NCI-H2227 treated with DMSO at 0.1 percent for 48 hours (cell line): ENCODE measurements around the gene POU2AF1.

Experiments
- DNase-seq: peaks from one replicate; lab custom pipeline; 2025; lab: John Stamatoyannopoulos, UW

The POU2AF1 gene

DNA sequence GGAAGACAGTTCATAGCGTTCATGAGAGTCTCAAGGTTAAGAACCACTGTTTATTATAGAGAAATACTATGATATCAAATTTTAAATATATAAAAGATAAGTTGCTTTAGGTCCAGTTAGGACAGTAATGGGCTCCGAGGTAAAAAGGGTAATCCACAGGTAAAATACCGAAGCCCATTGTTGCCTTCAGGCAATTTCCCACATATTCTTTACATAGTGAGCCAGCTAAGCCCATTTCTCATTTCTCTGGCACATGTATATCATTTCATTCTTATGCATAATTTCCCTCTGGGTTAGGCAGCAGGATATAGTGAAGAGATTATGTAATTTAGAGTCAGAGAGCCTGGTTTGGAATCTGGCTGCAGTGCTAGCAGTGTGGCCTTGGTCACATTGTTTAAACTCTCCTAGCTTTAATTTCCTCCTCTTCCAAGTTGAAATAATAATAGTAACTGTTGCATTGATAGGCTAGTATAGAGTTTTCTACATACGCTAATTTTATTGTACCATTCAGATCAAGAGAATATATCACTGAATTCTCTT lies 7.6 kb upstream of the POU2AF1 start:
- no peak for DNase-seq

DNA sequence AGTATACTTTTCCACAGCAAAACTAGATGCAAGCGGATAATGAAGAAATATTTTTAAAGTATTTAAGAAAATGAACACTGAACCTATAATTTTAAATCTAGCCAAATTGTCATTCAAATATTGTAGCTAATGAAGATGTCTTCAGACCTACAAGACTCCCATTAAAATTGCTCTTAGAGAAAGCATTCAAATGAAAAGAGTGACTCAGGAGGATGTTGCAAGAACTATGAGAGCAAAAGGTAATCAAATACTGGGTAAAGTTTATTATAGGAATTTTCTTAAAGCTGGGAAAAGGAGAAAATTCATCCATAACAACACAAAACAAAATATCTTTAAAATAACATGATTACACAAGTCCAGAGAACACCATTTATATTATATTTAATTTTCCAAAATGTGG lies 5.4 kb upstream of the POU2AF1 start:
- no peak for DNase-seq

DNA sequence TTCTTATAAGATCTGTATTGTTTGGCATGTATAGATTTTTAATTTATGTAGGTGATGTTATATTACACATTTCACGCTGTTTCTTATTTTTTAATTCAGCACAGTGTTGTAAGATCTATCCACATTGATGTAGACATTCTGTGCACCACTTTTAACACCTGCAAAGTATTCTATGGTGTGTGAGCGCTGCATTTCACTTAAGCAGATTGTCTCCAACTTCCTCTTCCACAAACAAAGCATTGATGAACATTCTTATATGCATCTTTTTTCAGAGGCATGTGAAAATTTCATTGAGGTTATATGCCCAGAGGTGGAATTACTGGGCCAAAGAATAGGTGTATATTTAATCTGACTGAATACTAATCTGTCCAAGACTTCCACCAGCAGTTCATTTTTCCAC lies 3.4 kb upstream of the POU2AF1 start:
- DNase-seq: no peak

DNA sequence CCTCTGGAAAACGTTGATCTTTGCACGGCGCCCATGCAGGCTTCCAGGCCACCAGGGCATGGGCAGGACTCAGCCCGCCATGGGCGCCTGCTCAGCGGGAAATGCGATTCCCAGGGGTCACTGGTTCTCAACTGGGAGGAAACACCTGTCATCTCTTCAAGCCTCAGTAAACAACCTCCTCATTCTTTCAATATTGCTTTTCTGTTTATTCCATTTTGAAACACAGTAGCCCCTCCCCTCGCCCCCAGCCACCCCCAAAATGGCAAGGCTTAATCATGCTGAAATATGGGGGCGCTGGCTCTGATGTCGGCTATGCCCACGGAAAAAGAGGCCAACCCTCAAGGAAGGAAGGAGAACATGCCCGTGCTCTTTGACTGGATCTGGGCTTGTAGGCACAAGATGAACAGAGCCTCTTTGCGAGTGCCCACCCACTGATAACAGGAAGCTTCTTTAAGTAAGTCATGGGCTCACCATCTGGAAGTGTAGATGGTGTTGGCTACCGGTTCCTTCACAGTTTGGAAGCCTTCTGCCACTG lies 594 bp upstream of the POU2AF1 start:
- DNase-seq: no peak

DNA sequence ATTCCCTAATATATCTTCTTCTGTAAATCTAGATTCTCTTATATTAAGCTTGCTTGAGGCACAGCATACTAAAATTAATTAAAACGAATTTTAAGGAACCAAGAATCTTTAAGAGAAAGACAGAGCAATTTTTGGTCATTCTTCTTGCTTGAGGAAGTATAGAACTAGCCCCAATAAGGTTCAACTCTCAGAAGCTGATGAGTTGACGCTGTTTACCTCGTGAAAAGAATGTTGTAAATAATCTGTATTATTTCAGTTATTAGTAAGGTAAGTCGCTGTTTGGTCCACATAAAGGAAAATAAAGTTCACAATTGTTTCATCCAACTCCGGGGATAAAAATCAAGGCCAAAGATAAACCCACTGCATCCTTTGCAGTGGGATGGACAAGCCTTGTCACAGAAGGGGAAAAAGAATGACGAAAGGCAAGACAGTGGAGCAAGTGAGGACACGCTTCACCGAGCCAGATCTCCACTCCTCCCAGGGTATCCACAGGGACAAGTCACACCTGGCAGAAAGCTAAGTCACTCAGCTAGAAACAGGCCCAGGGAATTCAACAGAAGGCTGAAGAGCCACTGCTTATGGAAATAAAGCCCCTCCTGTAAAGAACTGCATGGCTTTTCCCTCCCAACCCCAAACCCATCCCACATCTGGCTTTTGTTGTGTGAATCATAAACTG lies 752 bp downstream of the POU2AF1 start:
- no peak for DNase-seq

DNA sequence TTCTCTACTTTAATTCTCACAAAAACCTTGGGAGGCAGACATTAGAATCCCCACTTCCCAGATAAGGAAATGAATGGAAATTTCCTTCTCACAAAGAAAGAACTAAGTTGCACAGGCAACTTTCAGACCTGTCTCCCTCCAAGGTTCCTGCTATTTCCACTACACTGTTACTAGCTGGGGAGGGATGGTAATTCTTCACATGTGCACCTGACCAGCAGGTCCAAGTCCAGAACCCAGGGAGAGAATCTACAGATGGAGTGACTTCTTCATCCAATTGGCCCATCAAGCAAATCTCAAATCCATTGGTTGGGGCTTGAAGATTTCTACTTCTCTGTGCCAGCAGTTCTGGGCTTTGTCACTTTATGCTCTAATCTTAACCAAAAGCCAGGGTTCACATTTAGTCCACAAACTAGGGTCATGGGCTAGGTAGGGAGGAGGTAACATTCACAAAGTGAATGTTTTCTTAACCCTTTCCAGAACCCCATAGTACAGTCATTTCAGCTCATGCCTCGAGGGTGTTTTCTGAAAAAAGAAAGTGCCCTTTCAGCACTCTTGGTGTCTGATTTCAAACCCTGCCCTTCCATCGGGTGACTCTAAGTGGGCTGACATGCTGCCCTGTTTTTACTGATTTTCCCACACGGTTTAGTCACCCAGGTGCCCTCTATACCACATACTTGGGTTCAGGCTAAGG lies 2.7 kb downstream of the POU2AF1 start:
- DNase-seq: no peak

DNA sequence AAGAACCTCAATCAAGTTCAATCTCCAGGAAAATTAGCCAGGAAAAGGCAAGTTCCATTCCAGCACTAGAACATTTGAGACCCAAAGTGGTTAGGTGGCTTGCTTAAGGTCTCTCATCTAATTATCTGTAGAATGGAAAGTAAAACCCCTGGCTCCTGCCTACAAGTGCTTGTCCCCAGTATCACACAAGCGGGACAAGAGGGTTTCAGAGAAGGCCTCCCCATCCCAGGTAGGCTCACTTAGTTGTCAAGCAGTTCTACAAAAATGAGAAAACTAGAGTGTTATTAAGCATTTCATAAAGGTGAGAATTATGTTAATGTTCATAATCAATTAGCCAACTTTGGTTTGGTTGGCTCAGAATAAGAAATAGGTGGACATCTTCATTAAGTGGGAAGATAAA lies 5.5 kb downstream of the POU2AF1 start:
- DNase-seq: no peak

DNA sequence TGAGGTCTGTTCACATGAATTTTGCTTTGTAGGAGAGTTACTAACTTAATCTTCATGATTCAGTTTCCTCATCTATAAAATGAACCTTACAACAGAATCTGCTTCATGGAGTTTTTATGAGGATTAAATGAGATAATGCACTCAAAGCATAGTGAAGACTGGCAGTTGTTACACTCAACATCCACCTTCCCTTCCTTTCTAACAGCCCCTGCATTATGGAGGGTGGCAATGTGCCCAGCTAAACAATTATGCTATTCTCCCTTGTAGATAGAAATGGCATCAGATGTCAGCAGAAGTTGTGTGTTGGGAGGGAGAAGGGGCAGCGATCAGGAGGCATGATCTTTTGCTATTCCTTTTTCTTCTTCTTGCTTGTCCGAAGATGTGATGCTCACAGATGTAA lies 6.5 kb downstream of the POU2AF1 start:
- no peak for DNase-seq

DNA sequence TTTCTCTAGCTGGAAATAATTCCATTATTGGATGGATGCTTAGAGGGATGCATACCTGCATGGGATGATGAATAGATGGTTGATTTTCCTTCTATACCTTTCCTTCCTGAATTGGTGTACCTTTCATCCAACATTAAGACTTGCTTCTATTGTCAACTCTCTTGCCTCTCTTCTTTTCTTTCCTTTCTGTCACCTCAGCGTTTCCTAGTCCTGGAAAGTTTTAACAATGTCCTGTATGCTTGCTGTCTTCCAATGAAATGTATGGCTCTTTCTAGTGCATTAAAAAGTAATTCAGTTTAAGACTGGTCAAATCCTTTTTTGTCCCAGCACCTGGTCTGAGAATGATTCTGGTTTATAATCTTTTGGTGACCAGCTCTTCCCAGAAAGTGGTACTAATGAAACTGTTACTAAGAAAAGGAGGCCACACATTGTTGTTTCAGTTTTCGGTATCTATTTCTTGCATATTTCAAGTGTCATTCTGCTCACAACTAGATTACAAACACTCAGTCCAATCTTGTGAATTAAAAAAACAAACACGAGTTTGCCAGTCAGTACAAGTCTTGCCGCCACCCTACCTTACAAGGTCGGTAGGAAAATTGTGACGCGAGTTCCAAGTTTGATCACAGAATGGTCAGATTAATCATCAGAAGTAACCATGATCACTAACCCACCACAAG lies 8.0 kb downstream of the POU2AF1 start:
- no peak for DNase-seq

DNA sequence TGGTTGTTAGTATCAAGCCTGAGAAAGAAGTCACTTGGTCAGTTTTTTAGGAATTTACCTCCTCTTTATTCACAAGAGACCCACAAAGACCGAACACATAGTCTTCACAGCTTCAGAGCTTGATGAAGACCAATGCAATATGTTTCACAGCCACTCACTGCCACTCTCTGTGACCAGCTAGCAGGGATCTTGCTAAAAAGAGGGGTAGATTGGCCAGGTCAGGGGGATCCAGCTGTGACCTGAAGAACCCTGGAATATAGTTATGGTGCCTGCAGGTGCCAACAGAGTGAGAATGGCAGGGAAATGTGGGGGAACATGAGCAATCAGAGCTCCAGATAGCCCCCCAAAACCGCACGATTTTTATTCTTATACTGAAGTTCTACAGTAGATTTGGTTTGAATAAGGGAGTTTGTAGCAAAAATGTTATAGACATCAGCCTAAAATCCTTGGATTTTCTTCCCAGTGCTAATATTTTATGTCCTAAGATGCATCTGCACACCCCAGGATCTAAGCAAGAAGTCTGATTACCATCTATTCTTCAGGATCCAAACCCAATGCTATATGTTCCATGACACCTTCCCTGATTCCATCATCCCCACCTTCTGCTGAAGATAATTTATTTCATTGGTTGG lies 8.7 kb downstream of the POU2AF1 start:
- DNase-seq: no peak

DNA sequence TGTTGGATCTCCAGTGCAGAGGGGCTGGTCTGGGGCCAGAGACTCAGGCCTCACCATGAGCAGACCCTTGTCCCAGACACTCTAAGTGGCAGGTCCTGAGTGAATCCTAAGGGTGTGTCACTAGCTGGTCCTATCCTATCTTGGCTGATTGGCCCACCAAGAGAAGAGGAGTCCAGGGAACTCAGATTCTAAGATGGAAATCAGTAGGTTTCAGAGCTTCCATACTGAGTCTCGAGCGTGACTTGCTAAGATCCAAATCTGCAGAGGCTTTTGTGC lies 10.9 kb downstream of the POU2AF1 start:
- DNase-seq: no peak

DNA sequence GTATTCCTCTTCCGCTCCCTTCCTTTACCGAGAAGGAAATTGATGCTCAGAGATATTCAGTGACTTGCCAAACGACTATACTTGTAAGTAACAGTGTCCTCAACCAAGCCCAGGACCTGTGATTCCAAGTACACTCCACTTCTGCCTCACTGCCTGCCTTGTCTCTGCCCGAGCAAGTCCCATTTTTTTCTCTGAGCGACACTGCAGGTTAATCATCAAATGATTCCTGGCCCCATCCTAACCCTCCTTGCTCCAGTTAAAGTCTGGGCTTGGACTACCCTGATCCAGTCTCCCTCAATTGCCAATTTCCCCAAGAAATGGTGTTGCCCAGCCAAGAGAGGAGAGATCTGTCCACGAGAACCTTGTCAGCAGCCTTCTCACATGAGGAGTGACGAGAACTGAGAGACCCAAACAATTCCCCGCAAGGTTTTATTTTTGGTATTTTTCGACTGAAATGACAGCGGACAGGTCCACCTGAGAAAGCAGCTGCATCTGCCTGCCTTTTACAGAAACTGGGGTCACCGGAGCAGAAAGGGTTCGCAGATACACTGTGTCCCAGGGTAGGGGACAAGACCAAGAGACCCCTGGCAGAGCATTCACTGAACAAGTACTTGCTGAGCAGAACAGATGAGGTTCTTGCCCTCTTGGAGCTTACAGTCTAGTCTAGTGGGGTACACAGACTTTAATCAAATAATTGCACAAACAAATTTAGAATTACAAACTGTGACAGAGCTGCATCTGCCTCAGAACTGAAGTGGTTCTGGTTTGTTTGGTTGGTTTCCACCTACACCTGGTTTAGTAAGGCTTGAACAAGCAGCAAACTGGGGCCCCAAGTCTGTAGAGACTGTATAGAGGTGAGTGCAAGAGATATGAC lies 11.4 kb downstream of the POU2AF1 start:
- no peak for DNase-seq

DNA sequence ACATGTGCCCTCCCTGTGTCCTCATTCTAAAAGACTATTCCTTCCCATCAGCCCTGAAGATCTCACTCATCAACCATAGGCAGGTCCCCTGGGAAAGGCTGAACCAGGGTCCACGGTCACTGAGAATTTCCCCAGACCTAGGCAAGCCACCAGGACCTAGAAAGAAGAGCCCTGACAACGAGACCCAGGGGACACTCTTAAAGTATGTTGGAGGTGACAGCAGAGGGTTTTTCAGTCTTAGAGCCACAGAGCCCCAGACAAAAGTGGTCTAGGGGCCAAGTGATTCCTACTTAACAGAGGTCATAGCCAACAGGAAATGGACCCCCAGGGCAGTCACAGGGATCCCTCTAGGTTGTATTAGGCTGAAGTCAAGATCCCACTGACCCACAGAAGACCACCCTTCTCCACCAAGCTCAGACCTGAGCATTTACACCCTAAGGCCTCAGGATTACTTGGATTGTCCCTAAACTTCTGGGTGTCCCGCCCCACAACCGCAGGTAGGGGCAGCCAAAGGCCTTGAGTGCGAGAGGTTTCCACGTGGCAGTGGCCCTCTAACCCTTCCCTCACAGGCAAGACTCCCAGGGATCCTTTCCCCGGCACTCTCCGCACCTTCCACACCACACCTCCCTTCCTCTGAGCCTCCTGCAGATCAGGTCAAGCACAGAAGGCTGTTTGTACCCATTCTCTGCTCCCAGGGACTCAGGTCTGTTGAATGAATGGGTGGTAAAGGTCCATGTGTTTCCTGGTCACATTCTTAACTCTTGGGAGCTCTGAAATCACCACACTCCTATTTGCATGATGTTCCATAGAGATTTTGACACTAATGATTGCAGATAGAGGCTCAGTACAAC lies 12.3 kb downstream of the POU2AF1 start:
- DNase-seq: no peak

DNA sequence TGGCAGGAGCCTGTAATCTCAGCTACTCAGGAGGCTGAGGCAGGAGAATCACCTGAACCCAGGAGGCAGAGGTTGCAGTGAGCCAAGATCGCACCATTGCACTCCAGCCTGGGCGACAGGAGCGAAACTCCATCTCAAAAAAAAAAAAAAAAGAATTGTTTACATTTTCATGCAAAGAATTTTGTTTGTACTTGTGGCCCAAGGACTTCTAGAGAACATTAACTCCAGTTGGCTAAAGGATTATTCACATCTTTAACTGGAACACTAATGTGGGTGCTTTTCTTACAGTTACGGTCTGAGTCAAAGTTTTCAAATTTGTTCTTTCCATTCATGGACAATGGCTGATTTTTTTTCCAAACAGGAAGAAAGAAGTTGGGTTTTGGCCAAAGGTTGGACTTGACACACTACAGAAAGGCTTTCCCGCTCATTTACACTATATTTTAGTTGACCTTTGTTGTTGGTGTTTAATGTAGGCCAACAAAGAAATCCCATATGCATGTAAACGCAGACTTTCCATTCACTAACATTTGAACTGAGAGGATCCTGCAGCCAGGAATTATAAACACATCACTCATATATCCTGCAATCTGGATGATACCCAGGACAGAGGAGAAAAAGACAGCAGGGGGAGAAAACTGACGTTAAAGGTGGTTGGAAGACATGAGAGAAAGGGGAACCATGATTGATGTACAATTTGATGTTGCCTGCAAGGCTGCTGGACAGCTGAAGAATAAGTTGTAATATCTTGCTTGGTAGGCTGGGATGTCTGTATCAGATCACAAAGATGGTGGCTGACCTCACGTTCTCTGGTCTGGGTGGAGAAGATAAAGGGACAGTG lies 13.1 kb downstream of the POU2AF1 start:
- DNase-seq: no peak

DNA sequence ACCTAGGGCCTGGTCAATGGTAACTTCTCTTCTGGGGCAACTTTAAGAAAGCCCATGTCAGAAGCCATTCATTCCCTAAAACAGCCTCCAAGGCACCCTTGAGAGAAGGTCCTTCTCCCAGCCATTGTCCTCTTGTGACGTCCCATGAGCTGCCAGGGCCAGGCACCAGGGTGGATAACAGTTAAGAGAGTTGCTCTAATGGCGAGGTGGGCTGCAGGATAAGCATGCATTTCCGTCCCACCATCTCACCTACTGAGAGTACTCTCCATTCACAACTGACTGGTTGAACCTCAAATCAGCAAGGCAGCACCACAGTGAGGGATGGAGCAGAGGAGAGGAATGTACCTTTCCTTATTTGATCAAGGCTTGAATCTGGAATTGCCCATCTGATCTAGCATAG lies 14.6 kb downstream of the POU2AF1 start:
- no peak for DNase-seq

DNA sequence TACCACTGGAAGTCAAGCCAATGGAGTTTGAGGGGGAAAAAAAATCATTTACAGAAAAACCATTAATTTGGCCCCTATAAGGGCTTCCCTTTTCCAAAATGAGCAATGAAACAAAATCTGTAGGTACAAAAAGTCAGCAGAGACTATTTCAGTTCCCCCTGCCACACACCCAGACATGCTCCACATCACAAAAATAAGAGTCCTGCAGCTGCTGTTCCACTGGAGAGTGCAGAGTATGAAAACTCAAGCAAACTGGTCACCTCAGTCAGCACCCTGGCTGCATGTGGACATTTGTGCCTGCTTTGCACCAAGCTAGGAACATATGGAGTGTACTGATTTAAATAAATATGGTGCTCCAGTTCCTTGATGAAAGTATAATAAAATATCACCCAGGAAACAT lies 15.1 kb downstream of the POU2AF1 start:
- DNase-seq: no peak

DNA sequence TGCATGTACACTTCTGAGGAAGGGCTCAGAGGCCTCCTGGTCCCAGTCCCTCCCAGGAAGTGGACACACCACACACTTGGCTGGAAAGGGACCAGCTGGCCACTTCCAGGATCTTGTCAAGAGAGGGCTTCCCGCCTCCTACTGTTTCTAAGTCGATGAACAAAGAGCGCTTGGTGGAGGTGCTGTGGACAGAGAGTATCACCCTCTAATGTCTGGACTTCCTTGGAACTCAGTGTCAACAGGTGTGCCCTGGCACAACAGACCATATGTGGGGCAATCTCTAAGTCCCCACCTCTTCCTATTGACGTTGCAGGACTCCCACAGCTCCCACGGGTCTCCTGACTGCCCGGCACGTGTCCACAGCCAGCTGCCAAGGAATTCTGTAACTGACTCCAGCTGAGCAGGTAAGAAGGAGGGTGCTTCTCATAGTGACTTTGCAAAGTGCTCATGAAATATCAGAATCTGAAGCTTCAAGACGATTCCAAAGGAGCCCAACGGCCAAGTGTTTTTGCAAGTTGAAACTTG lies 16.1 kb downstream of the POU2AF1 start:
- DNase-seq: no peak

DNA sequence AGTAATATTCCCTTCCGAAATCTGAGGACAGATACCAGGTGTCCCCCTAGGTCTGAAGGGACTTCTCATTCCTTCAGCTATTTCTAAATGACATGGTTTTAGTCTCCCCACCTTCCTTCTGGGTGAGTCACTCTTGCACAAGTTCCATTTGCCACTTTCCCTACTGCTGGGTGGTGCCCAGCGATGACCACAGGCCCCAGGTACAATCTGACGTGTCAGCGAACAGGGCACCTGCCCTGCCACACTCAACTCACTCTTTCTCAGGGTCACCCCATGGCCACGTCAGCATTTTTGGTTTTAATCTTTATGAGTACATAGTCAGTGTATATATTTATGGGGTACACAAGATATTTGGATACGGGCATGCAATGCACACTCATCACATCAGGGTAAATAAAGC lies 17.2 kb downstream of the POU2AF1 start:
- DNase-seq: no peak

DNA sequence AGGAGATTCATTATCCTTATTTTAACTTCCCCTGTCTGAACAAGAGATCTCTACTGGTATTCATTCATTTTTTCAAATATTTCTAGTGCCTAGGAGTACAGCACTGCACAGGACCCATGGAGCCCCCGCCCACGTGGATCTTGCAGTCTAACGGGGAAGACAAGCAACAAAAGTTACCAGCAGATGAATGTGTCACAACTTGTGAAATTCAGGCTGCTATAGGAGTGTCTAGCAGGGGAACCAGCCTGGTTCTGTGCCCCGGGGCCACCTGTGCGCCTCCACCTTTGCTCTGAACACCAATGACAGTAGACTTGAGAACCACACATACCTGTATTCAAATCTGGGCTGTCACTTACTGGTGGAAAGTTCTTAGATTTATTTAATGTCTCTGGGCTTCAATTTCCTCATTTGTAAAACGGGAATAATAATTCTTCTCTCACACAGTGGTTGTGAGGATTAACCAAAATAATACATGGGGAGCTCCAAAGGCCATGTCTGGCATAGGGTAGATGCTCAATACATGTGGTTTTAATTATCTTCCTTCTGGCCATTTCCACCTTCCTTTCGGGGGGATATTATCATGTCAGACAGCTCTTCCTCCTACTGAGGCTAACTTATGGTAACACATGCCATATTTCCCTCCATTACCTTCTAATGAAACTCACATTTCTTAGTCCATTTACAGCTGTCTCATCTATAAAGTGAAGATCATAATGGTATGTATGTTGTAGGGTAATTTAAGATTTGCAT lies 17.8 kb downstream of the POU2AF1 start:
- DNase-seq: no peak
